ENCODE measurements around the gene MBNL1.

MBNL1 gene

DNA sequence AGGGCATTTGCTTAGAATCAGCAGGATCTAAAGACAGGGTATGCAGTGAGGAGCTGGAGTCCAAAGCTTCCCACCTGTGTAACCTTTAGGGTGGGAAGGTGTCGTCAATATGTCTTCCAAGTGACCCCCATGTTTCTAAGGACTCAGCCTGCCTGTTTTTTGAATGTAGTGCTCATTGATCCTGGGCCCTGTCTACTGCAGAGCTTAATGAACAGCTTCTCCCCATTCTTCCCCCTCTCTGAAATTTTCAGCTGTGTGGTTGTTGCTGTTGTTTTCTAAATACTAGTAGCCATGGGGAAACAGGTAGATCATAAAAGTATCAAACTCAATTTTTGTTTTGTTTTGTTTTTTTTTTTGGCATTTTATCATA, 39.7 kb downstream of the MBNL1 start:
- TF ChIP-seq, protein P1, sequence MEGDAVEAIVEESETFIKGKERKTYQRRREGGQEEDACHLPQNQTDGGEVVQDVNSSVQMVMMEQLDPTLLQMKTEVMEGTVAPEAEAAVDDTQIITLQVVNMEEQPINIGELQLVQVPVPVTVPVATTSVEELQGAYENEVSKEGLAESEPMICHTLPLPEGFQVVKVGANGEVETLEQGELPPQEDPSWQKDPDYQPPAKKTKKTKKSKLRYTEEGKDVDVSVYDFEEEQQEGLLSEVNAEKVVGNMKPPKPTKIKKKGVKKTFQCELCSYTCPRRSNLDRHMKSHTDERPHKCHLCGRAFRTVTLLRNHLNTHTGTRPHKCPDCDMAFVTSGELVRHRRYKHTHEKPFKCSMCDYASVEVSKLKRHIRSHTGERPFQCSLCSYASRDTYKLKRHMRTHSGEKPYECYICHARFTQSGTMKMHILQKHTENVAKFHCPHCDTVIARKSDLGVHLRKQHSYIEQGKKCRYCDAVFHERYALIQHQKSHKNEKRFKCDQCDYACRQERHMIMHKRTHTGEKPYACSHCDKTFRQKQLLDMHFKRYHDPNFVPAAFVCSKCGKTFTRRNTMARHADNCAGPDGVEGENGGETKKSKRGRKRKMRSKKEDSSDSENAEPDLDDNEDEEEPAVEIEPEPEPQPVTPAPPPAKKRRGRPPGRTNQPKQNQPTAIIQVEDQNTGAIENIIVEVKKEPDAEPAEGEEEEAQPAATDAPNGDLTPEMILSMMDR (conservative IDR thresholded peaks at IDR 0.05), result no peak
- peak overlapping the region; percentile 84 for H3K27ac ChIP-seq

DNA sequence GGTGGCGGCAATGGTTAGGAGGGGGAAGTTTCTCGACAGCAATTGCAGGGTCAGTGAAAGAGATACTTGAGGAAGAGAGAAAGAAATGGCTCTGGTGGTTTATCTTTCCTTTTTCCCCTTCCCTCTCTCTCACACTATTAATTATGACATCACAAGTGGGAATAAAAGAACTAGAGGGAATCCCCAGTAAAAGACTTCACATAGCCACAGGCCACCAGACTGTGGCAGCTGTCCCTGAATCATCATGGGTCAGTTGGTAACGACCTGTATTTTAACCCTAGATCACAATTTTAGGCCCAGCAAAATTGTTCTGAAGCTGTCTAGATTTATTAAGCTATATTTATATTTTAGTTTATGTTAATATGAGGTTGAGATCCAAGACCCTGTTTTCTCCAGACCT, 40.3 kb downstream of the MBNL1 start:
- H3K27ac ChIP-seq, result peak overlapping the region; percentile 84

GRCh38 chr3:152309535-152310307, 41.0 kb downstream of the MBNL1 start:
- TF ChIP-seq, protein P1 (conservative IDR thresholded peaks at IDR 0.05), result no peak
- H3K27ac ChIP-seq, result peak overlapping the region; percentile 84

More for the DNA sequence above, 40.3 kb downstream of the MBNL1 start:
- TF ChIP-seq, protein P1 (conservative IDR thresholded peaks at IDR 0.05), result no peak

GRCh38 chr3:152313430-152313829, 44.7 kb downstream of the MBNL1 start:
- TF ChIP-seq, protein P1 (conservative IDR thresholded peaks at IDR 0.05), result no peak
- H3K27ac ChIP-seq, result no peak overlapping the region

- H3K27ac ChIP-seq, result no peak overlapping the region
- TF ChIP-seq, protein P1 (conservative IDR thresholded peaks at IDR 0.05), result no peak
These were observed 45.2 kb downstream of the MBNL1 start for GRCh38 chr3:152313914-152314313.

DNA sequence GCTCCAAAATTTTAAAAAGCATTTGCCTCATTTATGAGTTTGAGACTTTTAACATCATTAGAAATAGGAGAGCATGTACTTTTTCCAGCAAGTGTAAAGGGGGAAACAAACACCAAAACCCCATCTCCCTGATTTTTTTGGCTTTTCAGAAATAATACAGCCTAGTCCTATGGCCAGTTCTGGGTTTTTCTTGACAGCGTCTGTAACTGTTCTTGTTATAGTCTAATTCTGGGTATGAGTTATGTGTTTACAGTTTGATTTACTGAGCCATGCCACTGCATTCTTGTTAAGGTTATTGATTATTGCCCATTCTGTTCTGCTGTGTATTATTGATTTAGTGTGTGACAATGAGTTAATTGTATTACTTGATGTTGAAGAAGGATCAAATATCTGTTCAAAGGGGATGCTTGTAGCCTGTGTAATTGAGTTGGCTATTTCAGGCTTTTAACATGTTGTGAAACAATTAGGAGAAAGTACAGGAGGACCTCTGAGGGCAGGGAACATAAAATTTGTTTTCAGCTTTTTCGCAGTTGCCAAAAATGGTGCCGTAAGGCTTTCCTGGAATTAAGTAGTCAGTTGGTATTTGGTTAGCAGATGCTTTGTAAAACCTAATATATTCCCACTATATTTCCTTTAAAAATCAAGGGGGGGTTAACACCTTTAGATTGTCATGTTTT, 46.1 kb downstream of the MBNL1 start:
- no peak overlapping the region for H3K27ac ChIP-seq
- TF ChIP-seq, protein P1 (conservative IDR thresholded peaks at IDR 0.05), result no peak

- no peak overlapping the region for H3K27ac ChIP-seq
- TF ChIP-seq, protein P1 (conservative IDR thresholded peaks at IDR 0.05), result no peak
These were observed 46.9 kb downstream of the MBNL1 start for GRCh38 chr3:152315623-152316022.
